Endothelial cell of umbilical vein (primary cell): Measurements from ENCODE around the gene CTXND1.

Experiments used
- EZH2 ChIP-seq: IDR thresholded peaks from 2 replicates; pipeline ENCODE4 v1.6.1; 2012; ENCODE audit warnings: borderline replicate concordance, low read depth, mild to moderate bottlenecking, moderate library complexity, low read length, inconsistent platforms; ENCODE audit not compliant: severe bottlenecking
- FOS ChIP-seq: IDR thresholded peaks from 2 replicates; pipeline ENCODE4 v1.6.1; 2011; ENCODE audit warnings: mild to moderate bottlenecking, low read length, moderate library complexity, borderline replicate concordance; ENCODE audit not compliant: insufficient read depth
- JUN ChIP-seq: IDR thresholded peaks from 2 replicates; pipeline ENCODE4 v1.6.1; 2011; ENCODE audit warnings: borderline replicate concordance, low read depth; ENCODE audit not compliant: insufficient read length, insufficient read depth
- MYC ChIP-seq: IDR thresholded peaks from one replicate; pipeline ENCODE4 v1.6.1; 2011; ENCODE audit warnings: mild to moderate bottlenecking, low read depth, low read length
- POLR2A ChIP-seq: IDR thresholded peaks from 2 replicates; pipeline ENCODE4 v1.6.1; 2012; ENCODE audit warnings: low read depth, mild to moderate bottlenecking, control low read depth, low read length
- POLR2AphosphoS5 ChIP-seq: IDR thresholded peaks from 2 replicates; pipeline ENCODE4 v1.6.1; 2012; ENCODE audit warnings: low read depth, mild to moderate bottlenecking, control low read depth, low read length, moderate library complexity; ENCODE audit not compliant: insufficient read depth
- TF ChIP-seq, protein P1 (sequence below), 2 donors: IDR thresholded peaks; 1 replicate in 1 of 2; 2 replicates in 1 of 2; pipeline ENCODE4 v1.5.1; 2011; ENCODE audit warnings: low read length in 2 of 2, mild to moderate bottlenecking in 2 of 2, moderate library complexity in 2 of 2, control low read depth in 1 of 2, inconsistent platforms in 1 of 2, low read depth in 1 of 2; ENCODE audit not compliant: insufficient read depth in 1 of 2; ENCODE audit errors: extremely low read depth in 1 of 2
- TF ChIP-seq, protein P2 (sequence below): IDR thresholded peaks from 2 replicates; pipeline ENCODE4 v1.6.1; 2011; ENCODE audit not compliant: insufficient read depth, insufficient read length

GRCh38 chr15:80160570-80161156 lies 91.3 kb downstream of the CTXND1 start:
- TF ChIP-seq, protein P1, sequence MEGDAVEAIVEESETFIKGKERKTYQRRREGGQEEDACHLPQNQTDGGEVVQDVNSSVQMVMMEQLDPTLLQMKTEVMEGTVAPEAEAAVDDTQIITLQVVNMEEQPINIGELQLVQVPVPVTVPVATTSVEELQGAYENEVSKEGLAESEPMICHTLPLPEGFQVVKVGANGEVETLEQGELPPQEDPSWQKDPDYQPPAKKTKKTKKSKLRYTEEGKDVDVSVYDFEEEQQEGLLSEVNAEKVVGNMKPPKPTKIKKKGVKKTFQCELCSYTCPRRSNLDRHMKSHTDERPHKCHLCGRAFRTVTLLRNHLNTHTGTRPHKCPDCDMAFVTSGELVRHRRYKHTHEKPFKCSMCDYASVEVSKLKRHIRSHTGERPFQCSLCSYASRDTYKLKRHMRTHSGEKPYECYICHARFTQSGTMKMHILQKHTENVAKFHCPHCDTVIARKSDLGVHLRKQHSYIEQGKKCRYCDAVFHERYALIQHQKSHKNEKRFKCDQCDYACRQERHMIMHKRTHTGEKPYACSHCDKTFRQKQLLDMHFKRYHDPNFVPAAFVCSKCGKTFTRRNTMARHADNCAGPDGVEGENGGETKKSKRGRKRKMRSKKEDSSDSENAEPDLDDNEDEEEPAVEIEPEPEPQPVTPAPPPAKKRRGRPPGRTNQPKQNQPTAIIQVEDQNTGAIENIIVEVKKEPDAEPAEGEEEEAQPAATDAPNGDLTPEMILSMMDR (IDR thresholded peaks at IDR 0.05; ENCODE audit: extremely low read depth in 1 of 2, insufficient read depth in 1 of 2, low read depth in 1 of 2, low read length in 2 of 2) = no peak
- TF ChIP-seq EZH2 (no peak), POLR2A (no peak), POLR2AphosphoS5 (peak; percentile 53), MYC (peak; percentile 81), JUN (peak; percentile 32), FOS (peak; percentile 44)
- TF ChIP-seq, protein P2, sequence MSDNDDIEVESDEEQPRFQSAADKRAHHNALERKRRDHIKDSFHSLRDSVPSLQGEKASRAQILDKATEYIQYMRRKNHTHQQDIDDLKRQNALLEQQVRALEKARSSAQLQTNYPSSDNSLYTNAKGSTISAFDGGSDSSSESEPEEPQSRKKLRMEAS = peak; percentile 90
